Naive thymus-derived CD4-positive, alpha-beta T cell (primary cell): ENCODE data around the gene MAGEA10. TPM values are rescaled to one million over a fixed set of nuclear protein-coding genes. Genes with fewer than 3 reads are reported as not detected.
"Not testable (repeated sequence)": the region's sequence is repeated elsewhere in the genome, so short reads cannot be mapped to it uniquely, and the experiment has no call there.

Experiments
- ATAC-seq: fragments of 150-1000 bp; cut with Tn5 transposase; 2 replicates; pipeline ENCODE4 v1.10.0; 2021; ENCODE audit warnings: mild to moderate bottlenecking, moderate library complexity
- CTCF ChIA-PET: fragments of 350-600 bp; sonication (Branson Sonifier 250); formaldehyde crosslinking; loops from one replicate; lab custom pipeline; 2021; ENCODE audit warnings: antibody characterized with exemption; lab: Charles Lee
- POLR2A ChIA-PET: fragments of 350-600 bp; sonication (Branson Sonifier 250); formaldehyde crosslinking; loops from one replicate; lab custom pipeline; 2021; ENCODE audit warnings: antibody characterized with exemption, inconsistent platforms; lab: Charles Lee
- DNase-seq, 9 donors: peaks; one replicate each; pipeline versions ENCODE4 v3.0.0 to v3.0.0-alpha.2; 2020 to 2022; ENCODE audit warnings: mixed read lengths in 1 of 9
- H3K27ac ChIP-seq: one replicate; pipeline ENCODE4 v1.7.0; 2013; ENCODE audit warnings: mild to moderate bottlenecking, low read depth, low read length, moderate library complexity
- H3K27me3 ChIP-seq, 2 donors: one replicate each; pipeline ENCODE4 v1.7.0; 2013; ENCODE audit warnings: low read length in 2 of 2, mild to moderate bottlenecking in 2 of 2, moderate library complexity in 2 of 2; ENCODE audit not compliant: control insufficient read depth in 2 of 2, insufficient read depth in 2 of 2
- H3K36me3 ChIP-seq, 3 experiments: 1 replicate in 2 of 3; 2 replicates in 1 of 3; pipeline ENCODE4 v1.7.0; 2013; ENCODE audit warnings: low read length in 3 of 3, mild to moderate bottlenecking in 3 of 3, moderate library complexity in 1 of 3; ENCODE audit not compliant: insufficient read depth in 3 of 3, control insufficient read depth in 2 of 3
- H3K4me1 ChIP-seq, 2 donors: one replicate each; pipeline ENCODE4 v1.7.0; 2013; ENCODE audit warnings: low read length in 2 of 2, mild to moderate bottlenecking in 2 of 2, moderate library complexity in 1 of 2; ENCODE audit not compliant: control insufficient read depth in 2 of 2, insufficient read depth in 2 of 2
- H3K4me3 ChIP-seq: 2 replicates; pipeline ENCODE4 v1.7.0; 2013; ENCODE audit warnings: mild to moderate bottlenecking, low read length
- H3K9me3 ChIP-seq, 3 experiments: 1 replicate in 2 of 3; 2 replicates in 1 of 3; pipeline ENCODE4 v1.7.0; 2013; ENCODE audit warnings: low read length in 3 of 3; ENCODE audit not compliant: control insufficient read depth in 2 of 3
- H3K27ac Mint-ChIP-seq, 9 donors: one replicate each; pipeline ENCODE4 v1.8.0; 2020 to 2022; ENCODE audit warnings: mixed read lengths in 9 of 9, mild to moderate bottlenecking in 8 of 9, moderate library complexity in 5 of 9, inconsistent platforms in 2 of 9
- H3K27me3 Mint-ChIP-seq, 5 donors: one replicate each; pipeline ENCODE4 v1.8.0; 2021 to 2022; ENCODE audit warnings: mixed read lengths in 5 of 5, mild to moderate bottlenecking in 1 of 5
- H3K36me3 Mint-ChIP-seq, 5 donors: one replicate each; pipeline ENCODE4 v1.8.0; 2020 to 2022; ENCODE audit warnings: mixed read lengths in 5 of 5, mild to moderate bottlenecking in 3 of 5, inconsistent platforms in 1 of 5
- H3K4me1 Mint-ChIP-seq, 7 donors: one replicate each; pipeline ENCODE4 v1.8.0; 2020 to 2022; ENCODE audit warnings: mixed read lengths in 7 of 7, mild to moderate bottlenecking in 3 of 7, inconsistent platforms in 1 of 7
- H3K4me3 Mint-ChIP-seq, 10 donors: one replicate each; pipeline ENCODE4 v1.8.0; 2020 to 2022; ENCODE audit warnings: mild to moderate bottlenecking in 10 of 10, mixed read lengths in 10 of 10, moderate library complexity in 6 of 10, inconsistent platforms in 2 of 10
- H3K9me3 Mint-ChIP-seq, 11 donors: one replicate each; pipeline ENCODE4 v1.8.0; 2020 to 2022; ENCODE audit warnings: mixed read lengths in 11 of 11, mild to moderate bottlenecking in 4 of 11, inconsistent platforms in 1 of 11, moderate library complexity in 1 of 11
- intact Hi-C, 2 donors: fragments of 100-400 bp; cut with micrococcal nuclease; formaldehyde crosslinking; loops; one replicate each; pipeline ENCODE4 v1.15.1; 2023
- polyA plus RNA-seq, 2 donors: library from polyadenylated mRNA; unstranded; fragments of 300-500 nt; fragmentation: Illumina TruSeq; gene quantifications; one replicate each; pipeline ENCODE4 v1.2.3, GENCODE V29; 2021
- total RNA-seq, 6 experiments: library from RNA in 5 of 6; stranded (reverse) in 5 of 6; gene quantifications; 1 replicate in 5 of 6; 2 replicates in 1 of 6; pipeline ENCODE4 v1.2.3 and lab custom pipeline; 2021 to 2026

Gene MAGEA10
- total and polyA plus RNA-seq, 7 experiments from 2014 or later, result not detected

DNA sequence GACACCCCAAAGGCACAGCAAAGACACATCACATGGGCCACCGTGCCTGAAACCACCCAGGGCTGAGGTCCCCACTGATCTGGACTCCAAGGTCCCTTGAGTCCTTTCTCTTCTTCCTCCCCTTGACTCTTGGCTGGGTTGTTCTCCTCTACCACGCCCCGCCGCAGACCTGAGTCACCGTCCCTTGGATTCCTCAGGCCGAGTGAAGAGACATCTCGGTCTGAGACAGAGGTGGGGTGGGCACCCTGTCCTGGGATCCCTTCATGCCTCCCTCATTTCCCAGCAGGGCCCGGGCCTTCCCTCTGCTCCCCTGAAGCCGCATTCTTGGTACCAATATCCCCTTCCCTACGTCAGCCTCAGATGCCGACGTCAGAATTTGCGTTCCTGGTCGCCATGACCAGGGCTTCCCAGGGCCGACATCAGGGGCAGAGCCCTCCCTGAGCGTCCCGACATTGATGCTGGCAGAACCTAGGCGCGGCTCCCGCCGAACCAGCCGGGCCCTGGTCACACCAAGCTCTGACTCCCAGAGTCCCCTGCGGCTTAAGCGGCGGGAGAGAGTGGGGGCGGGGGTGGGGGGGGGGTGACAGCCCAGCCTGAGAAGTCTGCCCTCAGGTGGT is 498 bp downstream of the MAGEA10 start:
- H3K27ac ChIP-seq, result no peak overlapping the region
- H3K9me3 ChIP-seq, result no peaks in the 10 kb centered on the region
- Mint-ChIP-seq H3K4me1 (no peaks in the 10 kb centered on the region), H3K27me3 (no peaks in the 10 kb centered on the region), H3K27ac (no peak overlapping the region), H3K4me3 (no peak overlapping the region), H3K9me3 (peaks cover 0 to 1% (median 0%) of the 10 kb centered on the region in 11 donors), H3K36me3 (no peaks in the 10 kb centered on the region)
- intact Hi-C loops, result no loop called here
- DNase-seq (no peak), ATAC-seq (no peak)
- H3K36me3 ChIP-seq, result no peaks in the 10 kb centered on the region
- ChIA-PET POLR2A (no interaction called here), CTCF (no interaction called here)
- H3K27me3 ChIP-seq, result no peaks in the 10 kb centered on the region
- no peaks in the 10 kb centered on the region for H3K4me1 ChIP-seq
- no peak overlapping the region for H3K4me3 ChIP-seq

DNA sequence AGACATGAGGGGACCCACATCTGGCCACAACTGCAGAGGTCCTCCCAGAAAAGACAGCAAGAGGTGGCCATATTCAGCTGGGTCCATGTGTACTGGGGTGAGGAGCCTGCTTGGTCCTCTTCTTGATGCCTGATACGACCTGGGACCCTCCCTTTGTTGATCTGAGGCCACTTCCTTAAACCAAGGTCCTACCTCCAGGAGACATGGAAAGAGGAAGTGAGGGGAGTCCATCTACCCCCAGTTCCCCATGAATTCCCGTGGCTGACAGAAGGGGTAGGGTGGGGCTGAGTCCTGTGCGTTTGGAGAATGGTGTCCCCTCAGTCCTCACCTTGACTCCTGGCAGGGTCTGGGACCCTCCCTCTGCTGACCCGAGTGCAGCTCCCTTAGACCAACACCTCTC is 2.1 kb downstream of the MAGEA10 start:
- ChIA-PET CTCF (no interaction called here), POLR2A (no interaction called here)
- Histone ChIP-seq H3K4me3 (no peak overlapping the region), H3K27me3 (no peaks in the 10 kb centered on the region), H3K27ac (no peak overlapping the region), H3K9me3 (no peaks in the 10 kb centered on the region), H3K4me1 (no peaks in the 10 kb centered on the region), H3K36me3 (no peaks in the 10 kb centered on the region)
- DNase-seq (no peak), ATAC-seq (no peak)
- H3K36me3 Mint-ChIP-seq, result no peaks in the 10 kb centered on the region
- no peaks in the 10 kb centered on the region for H3K4me1 Mint-ChIP-seq
- H3K27ac Mint-ChIP-seq, result no peak overlapping the region
- H3K9me3 Mint-ChIP-seq, result peaks cover 0 to 1% (median 0%) of the 10 kb centered on the region in 11 donors
- intact Hi-C loops, result no loop called here
- H3K27me3 Mint-ChIP-seq, result no peaks in the 10 kb centered on the region
- H3K4me3 Mint-ChIP-seq, result no peak overlapping the region

DNA sequence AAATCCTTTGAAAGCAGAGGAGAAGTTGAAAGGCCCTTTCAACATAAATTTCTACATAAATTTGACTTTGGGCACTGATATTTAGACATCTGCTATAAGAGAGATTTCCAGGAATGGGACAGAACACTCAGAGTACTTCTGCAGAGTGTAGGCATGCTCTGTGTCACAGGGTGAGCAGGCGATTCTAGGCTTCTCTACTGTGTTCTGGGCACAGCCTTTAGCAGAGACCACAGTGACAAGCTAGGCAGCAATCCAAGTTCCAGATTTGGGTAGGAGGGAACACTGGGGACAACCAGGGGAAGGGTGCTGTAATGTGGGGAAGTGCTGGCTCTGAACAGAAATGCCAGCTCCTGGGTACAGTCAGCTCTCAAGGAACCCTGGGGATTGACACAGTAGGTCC is 6.9 kb downstream of the MAGEA10 start:
- no peak overlapping the region for H3K27ac Mint-ChIP-seq
- H3K9me3 Mint-ChIP-seq, result peaks cover 0 to 1% (median 0%) of the 10 kb centered on the region in 11 donors
- no peak overlapping the region for H3K4me3 Mint-ChIP-seq
- Histone ChIP-seq H3K27me3 (no peaks in the 10 kb centered on the region), H3K4me3 (no peak overlapping the region), H3K27ac (no peak overlapping the region), H3K9me3 (no peaks in the 10 kb centered on the region), H3K4me1 (no peaks in the 10 kb centered on the region), H3K36me3 (no peaks in the 10 kb centered on the region)
- ATAC-seq (no peak), DNase-seq (no peak)
- ChIA-PET POLR2A (no interaction called here), CTCF (no interaction called here)
- no peaks in the 10 kb centered on the region for H3K27me3 Mint-ChIP-seq
- H3K36me3 Mint-ChIP-seq, result no peaks in the 10 kb centered on the region
- intact Hi-C loops, result no loop called here
- H3K4me1 Mint-ChIP-seq, result no peaks in the 10 kb centered on the region

DNA sequence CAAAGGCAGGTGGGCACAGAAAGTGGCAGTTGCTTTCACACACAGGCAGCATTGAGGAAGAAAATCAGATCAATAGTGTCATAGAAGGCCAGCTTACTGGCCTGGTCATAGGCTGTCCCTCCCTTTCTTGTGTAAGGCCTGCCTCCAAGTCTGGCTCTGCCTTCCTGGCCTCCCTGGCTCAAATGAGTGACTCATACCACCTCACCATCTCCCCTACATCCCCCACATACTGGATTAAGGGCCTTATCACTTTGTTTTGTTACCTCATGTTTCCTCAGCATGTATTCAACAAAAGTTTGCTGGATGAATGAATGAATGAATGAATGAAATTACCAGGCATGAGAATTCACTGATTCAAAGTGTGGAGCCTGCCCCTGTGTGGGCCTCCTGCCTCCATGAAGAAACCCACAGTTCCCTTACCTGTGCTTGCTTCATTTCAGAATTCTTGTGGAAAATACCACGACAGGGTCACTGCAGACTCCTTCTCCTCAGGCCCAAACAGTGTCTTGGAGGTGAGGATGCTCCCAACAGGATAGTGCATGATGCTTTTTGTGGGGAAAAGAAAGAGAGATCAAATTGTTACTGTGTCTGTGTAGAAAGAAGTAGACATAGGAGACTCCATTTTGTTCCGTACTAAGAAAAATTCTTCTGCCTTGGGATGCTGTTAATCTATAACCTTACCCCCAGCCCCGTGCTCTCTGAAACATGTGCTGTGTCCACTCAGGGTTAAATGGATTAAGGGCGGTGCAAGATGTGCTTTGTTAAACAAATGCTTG is 9.1 kb downstream of the MAGEA10 start:
- H3K9me3 ChIP-seq, POLR2A ChIA-PET, intact Hi-C loops: not testable (repeated sequence)

DNA sequence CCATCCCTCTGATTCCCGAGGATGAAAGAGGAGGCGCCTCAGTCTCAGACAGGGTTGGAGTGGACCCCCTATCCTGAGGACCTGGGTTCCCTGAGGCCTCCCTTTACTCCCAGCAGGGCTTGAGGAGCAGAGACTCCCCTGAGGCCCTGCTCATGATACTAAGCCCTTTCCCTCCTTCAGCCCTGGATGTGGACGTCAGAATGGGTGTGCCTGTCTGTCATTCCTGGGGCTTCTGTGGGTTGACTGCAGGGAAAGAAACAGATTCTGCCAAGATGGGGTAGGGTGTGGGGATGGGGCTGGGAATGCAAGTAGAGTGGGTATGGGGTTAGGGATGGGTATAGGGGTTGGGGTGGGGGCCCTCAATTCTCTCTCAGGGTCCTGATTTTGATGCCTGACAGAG is 21.1 kb downstream of the MAGEA10 start:
- peaks cover 0 to 3% (median 0%) of the 10 kb centered on the region in 11 donors for H3K9me3 Mint-ChIP-seq
- Histone ChIP-seq H3K4me1 (no peaks in the 10 kb centered on the region), H3K36me3 (no peaks in the 10 kb centered on the region), H3K27me3 (no peaks in the 10 kb centered on the region), H3K4me3 (no peak overlapping the region), H3K27ac (no peak overlapping the region), H3K9me3 (no peaks in the 10 kb centered on the region)
- ATAC-seq (no peak), DNase-seq (no peak)
- H3K27me3 Mint-ChIP-seq, result peaks cover 0 to 5% (median 0%) of the 10 kb centered on the region in 5 donors
- intact Hi-C loops, result no loop called here
- H3K27ac Mint-ChIP-seq, result no peak overlapping the region
- POLR2A ChIA-PET, result no interaction called here
- CTCF ChIA-PET, result no interaction called here
- no peaks in the 10 kb centered on the region for H3K36me3 Mint-ChIP-seq
- H3K4me1 Mint-ChIP-seq, result no peaks in the 10 kb centered on the region
- no peak overlapping the region for H3K4me3 Mint-ChIP-seq

More for the DNA sequence above, 9.1 kb downstream of the MAGEA10 start:
- DNase-seq, H3K27me3 Mint-ChIP-seq, H3K4me3 ChIP-seq, H3K27ac ChIP-seq, H3K27ac Mint-ChIP-seq, CTCF ChIA-PET, H3K4me1 Mint-ChIP-seq, ATAC-seq, H3K9me3 Mint-ChIP-seq, H3K4me1 ChIP-seq, H3K27me3 ChIP-seq, H3K4me3 Mint-ChIP-seq, H3K36me3 Mint-ChIP-seq, H3K36me3 ChIP-seq: not testable (repeated sequence)

DNA sequence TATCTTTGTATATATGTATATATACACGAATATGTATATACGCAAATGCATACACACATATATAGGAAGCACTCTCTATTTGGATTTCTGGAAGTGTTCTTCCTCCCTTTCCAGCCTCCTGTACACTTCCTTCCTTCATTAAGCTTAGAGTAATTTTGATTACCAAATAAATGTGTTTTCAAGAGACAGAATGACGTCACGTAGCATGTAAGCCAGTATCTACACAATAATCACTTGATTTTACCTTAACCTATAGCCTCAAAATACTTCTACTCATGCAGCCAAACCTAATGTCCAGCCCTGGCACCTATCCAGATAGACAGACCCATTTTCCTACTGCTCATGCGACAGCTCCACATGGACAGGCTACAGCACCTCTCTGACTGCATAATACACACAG is 29.9 kb downstream of the MAGEA10 start:
- H3K27ac ChIP-seq, result no peak overlapping the region
- Mint-ChIP-seq H3K36me3 (no peaks in the 10 kb centered on the region), H3K4me1 (peaks cover 0 to 2% (median 0%) of the 10 kb centered on the region in 7 donors), H3K4me3 (no peak overlapping the region), H3K9me3 (peaks cover 0 to 3% (median 0%) of the 10 kb centered on the region in 11 donors), H3K27ac (no peak overlapping the region), H3K27me3 (peaks cover 0 to 6% (median 0%) of the 10 kb centered on the region in 5 donors)
- H3K27me3 ChIP-seq, result no peaks in the 10 kb centered on the region
- no peak overlapping the region for H3K4me3 ChIP-seq
- intact Hi-C loops, result no loop called here
- POLR2A ChIA-PET, result no interaction called here
- CTCF ChIA-PET, result no interaction called here
- no peak for DNase-seq
- ATAC-seq, result no peak
- no peaks in the 10 kb centered on the region for H3K4me1 ChIP-seq
- H3K36me3 ChIP-seq, result no peaks in the 10 kb centered on the region
- no peaks in the 10 kb centered on the region for H3K9me3 ChIP-seq

DNA sequence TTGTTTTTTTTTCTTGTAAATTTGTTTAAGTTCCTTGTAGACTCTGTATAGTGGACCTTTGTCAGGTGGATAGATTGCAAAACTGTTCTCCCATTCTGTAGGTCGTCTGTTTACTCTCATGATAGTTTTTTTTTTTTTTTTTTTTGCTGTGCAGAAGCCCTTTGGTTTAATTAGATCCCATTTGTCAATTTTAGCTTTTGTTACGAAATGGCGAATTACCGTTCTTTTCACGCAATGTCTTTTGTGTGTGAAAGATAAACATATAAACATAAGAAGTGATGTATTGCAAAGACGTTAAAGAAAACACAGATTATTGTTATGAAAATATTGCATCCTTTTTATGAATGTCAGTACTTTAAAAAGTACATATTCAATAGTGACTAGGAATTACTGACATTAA is 34.5 kb downstream of the MAGEA10 start:
- intact Hi-C loops, result no loop called here
- Histone ChIP-seq H3K4me1 (no peaks in the 10 kb centered on the region), H3K27ac (no peak overlapping the region), H3K4me3 (no peak overlapping the region), H3K9me3 (no peaks in the 10 kb centered on the region), H3K36me3 (no peaks in the 10 kb centered on the region), H3K27me3 (no peaks in the 10 kb centered on the region)
- no peak overlapping the region for H3K27ac Mint-ChIP-seq
- H3K27me3 Mint-ChIP-seq, result peaks cover 0 to 4% (median 0%) of the 10 kb centered on the region in 5 donors
- no peak for ATAC-seq
- H3K4me1 Mint-ChIP-seq, result peaks cover 0 to 2% (median 0%) of the 10 kb centered on the region in 7 donors
- DNase-seq, result no peak
- no peaks in the 10 kb centered on the region for H3K36me3 Mint-ChIP-seq
- peaks cover 0 to 5% (median 0%) of the 10 kb centered on the region in 11 donors for H3K9me3 Mint-ChIP-seq
- ChIA-PET CTCF (no interaction called here), POLR2A (no interaction called here)
- no peak overlapping the region for H3K4me3 Mint-ChIP-seq
